WTC11 (cell line): Measurements from ENCODE around the gene COG2. TPM values are rescaled to one million over a fixed set of nuclear protein-coding genes. Genes with fewer than 3 reads are reported as not detected.

Experiments
- ATAC-seq: fragments of 200-7000 bp; cut with Tn5 transposase; 2 replicates; pipeline ENCODE4 v1.10.0; 2021; ENCODE audit warnings: mild to moderate bottlenecking, moderate library complexity
- CTCF ChIA-PET: fragments of 300-600 bp; sonication (Branson Sonifier 250); formaldehyde crosslinking; loops from one replicate; lab custom pipeline; 2021; ENCODE audit warnings: antibody characterized with exemption; lab: Charles Lee
- POLR2A ChIA-PET: fragments of 350-600 bp; sonication (Branson Sonifier 250); formaldehyde crosslinking; loops from one replicate; lab custom pipeline; 2021; ENCODE audit warnings: antibody characterized with exemption; lab: Charles Lee
- DNase-seq: peaks from one replicate; pipeline ENCODE4 v3.0.0; 2021; ENCODE audit warnings: low spot score
- H3K27ac Mint-ChIP-seq: 2 replicates; pipeline ENCODE4 v1.8.0; 2021; ENCODE audit warnings: mixed read lengths
- H3K27me3 Mint-ChIP-seq: 2 replicates; pipeline ENCODE4 v1.8.0; 2021; ENCODE audit warnings: low read depth, mild to moderate bottlenecking, moderate library complexity, mixed read lengths
- H3K36me3 Mint-ChIP-seq: 2 replicates; pipeline ENCODE4 v1.8.0; 2021; ENCODE audit warnings: mixed read lengths
- H3K4me1 Mint-ChIP-seq: 2 replicates; pipeline ENCODE4 v1.8.0; 2022; ENCODE audit warnings: mixed read lengths
- H3K4me3 Mint-ChIP-seq: 2 replicates; pipeline ENCODE4 v1.8.0; 2021; ENCODE audit warnings: mild to moderate bottlenecking, moderate library complexity, mixed read lengths
- H3K9me3 Mint-ChIP-seq: 2 replicates; pipeline ENCODE4 v1.8.0; 2021; ENCODE audit warnings: mixed read lengths
- GTF2I ChIP-seq: fragments of 250-450 bp; sonication (Bioruptor Pico); conservative IDR thresholded peaks from 2 replicates; pipeline ENCODE4 v1.4.0; 2021; ENCODE audit warnings: mild to moderate bottlenecking
- HMGA2 ChIP-seq: fragments of 250-450 bp; sonication (Bioruptor Pico); IDR thresholded peaks from 2 replicates; pipeline ENCODE4 v1.4.0; 2021; ENCODE audit warnings: mild to moderate bottlenecking, moderate library complexity
- NR1H2 ChIP-seq: sonication (generic); formaldehyde crosslinking; IDR thresholded peaks from 2 replicates; pipeline ENCODE4 v1.9.0; 2021; ENCODE audit warnings: mild to moderate bottlenecking, moderate library complexity, missing genetic modification reagents
- TP53 ChIP-seq: sonication (generic); formaldehyde crosslinking; IDR thresholded peaks from 2 replicates; pipeline ENCODE4 v1.8.1; 2023; ENCODE audit warnings: mild to moderate bottlenecking, missing genetic modification reagents
- ZNF138 ChIP-seq: sonication (generic); formaldehyde crosslinking; conservative IDR thresholded peaks from 2 replicates; pipeline ENCODE4 v1.8.1; 2022; ENCODE audit warnings: mild to moderate bottlenecking, moderate library complexity, missing genetic modification reagents
- total RNA-seq: library from RNA; stranded (reverse); gene quantifications from 3 replicates; pipeline ENCODE4 v1.2.3, GENCODE V29; 2021
- TF ChIP-seq, protein P1 (sequence below): sonication (generic); formaldehyde crosslinking; IDR thresholded peaks from 2 replicates; pipeline ENCODE4 v1.8.0; 2022; ENCODE audit warnings: missing genetic modification reagents
- TF ChIP-seq, protein P2 (sequence below): sonication (generic); formaldehyde crosslinking; IDR thresholded peaks from 2 replicates; pipeline ENCODE4 v1.8.1; 2023; ENCODE audit warnings: mild to moderate bottlenecking, missing genetic modification reagents
- TF ChIP-seq, protein P3 (sequence below): sonication (generic); formaldehyde crosslinking; IDR thresholded peaks from 2 replicates; pipeline ENCODE4 v1.8.0; 2023; ENCODE audit warnings: mild to moderate bottlenecking, missing genetic modification reagents
- TF ChIP-seq, protein P4 (sequence below): sonication (generic); formaldehyde crosslinking; IDR thresholded peaks from 2 replicates; pipeline ENCODE4 v1.8.0; 2022; ENCODE audit warnings: mild to moderate bottlenecking, missing genetic modification reagents
- TF ChIP-seq, protein P5 (sequence below): sonication (generic); formaldehyde crosslinking; IDR thresholded peaks from 2 replicates; pipeline ENCODE4 v1.8.0; 2023; ENCODE audit warnings: missing genetic modification reagents, mild to moderate bottlenecking, borderline replicate concordance
- TF ChIP-seq, protein P6 (sequence below): fragments of 250-450 bp; sonication (Bioruptor Pico); IDR thresholded peaks from 2 replicates; pipeline ENCODE4 v1.8.0; 2021; ENCODE audit warnings: mild to moderate bottlenecking
- TF ChIP-seq, protein P7 (sequence below): sonication (generic); formaldehyde crosslinking; IDR thresholded peaks from 2 replicates; pipeline ENCODE4 v1.8.1; 2023; ENCODE audit warnings: mild to moderate bottlenecking, missing genetic modification reagents

Gene COG2
- total RNA-seq, 1 experiment from 2014 or later: 30.9 TPM

DNA sequence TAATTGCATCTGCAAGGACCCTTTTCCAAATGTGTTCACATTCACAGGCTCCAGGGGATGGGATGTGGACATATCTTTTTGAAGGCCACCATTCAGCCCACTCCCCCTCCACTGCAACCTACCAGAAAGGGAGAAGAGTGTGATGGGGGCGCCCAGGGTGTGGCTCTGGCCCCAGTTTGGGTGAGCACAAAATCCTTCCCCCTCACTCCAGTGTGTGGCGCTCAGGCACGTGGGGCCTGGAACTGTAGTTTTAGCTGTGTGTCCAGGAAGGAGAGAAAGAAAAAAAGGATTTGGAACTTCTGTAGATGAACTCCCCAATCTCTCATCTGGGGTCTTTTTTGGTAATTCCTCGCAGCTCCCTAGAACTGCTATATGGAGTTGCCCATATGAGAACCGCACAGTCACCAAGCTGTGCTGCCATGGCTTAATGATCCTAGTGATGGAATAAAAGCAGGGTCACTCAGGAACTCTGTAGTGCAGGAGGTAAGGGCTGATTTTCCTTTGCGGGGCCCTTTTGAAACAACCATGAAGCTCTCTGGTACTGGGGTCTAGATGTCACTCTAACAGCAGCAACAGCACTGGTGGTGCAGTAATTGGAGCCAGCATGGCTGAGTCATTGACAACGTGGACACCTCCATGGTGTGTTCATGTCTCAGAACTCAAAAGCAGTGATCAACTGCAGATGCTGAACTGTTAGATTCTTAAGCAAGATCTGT, 54.6 kb downstream of the COG2 start:
- Mint-ChIP-seq H3K9me3 (no peaks in the 10 kb centered on the region), H3K4me3 (no peak overlapping the region), H3K36me3 (peaks cover 17% of the 10 kb centered on the region), H3K4me1 (peaks cover 13% of the 10 kb centered on the region), H3K27me3 (no peaks in the 10 kb centered on the region), H3K27ac (no peak overlapping the region)
- ATAC-seq: peak; percentile 38; the same call in 1 of the 2 replicates
- ChIA-PET POLR2A (interaction anchor here (1.4 kb wide), 1 partner anchor 14 kb away, joined by 3 read pairs; no protein-coding TSS in a partner anchor), CTCF (interaction anchor here (0.8 to 2.7 kb wide), 10 partner anchors 16 to 515 kb away, joined by 3 to 13 read pairs (median 4); partner anchors contain the start of gene AGT)
- TF ChIP-seq HMGA2 (CRISPR knock-in tag) (no peak), TP53 (CRISPR knock-in tag) (no peak)
- TF ChIP-seq, protein P1, sequence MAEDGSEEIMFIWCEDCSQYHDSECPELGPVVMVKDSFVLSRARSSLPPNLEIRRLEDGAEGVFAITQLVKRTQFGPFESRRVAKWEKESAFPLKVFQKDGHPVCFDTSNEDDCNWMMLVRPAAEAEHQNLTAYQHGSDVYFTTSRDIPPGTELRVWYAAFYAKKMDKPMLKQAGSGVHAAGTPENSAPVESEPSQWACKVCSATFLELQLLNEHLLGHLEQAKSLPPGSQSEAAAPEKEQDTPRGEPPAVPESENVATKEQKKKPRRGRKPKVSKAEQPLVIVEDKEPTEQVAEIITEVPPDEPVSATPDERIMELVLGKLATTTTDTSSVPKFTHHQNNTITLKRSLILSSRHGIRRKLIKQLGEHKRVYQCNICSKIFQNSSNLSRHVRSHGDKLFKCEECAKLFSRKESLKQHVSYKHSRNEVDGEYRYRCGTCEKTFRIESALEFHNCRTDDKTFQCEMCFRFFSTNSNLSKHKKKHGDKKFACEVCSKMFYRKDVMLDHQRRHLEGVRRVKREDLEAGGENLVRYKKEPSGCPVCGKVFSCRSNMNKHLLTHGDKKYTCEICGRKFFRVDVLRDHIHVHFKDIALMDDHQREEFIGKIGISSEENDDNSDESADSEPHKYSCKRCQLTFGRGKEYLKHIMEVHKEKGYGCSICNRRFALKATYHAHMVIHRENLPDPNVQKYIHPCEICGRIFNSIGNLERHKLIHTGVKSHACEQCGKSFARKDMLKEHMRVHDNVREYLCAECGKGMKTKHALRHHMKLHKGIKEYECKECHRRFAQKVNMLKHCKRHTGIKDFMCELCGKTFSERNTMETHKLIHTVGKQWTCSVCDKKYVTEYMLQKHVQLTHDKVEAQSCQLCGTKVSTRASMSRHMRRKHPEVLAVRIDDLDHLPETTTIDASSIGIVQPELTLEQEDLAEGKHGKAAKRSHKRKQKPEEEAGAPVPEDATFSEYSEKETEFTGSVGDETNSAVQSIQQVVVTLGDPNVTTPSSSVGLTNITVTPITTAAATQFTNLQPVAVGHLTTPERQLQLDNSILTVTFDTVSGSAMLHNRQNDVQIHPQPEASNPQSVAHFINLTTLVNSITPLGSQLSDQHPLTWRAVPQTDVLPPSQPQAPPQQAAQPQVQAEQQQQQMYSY (CRISPR knock-in tag): no peak
- TF ChIP-seq, protein P2, sequence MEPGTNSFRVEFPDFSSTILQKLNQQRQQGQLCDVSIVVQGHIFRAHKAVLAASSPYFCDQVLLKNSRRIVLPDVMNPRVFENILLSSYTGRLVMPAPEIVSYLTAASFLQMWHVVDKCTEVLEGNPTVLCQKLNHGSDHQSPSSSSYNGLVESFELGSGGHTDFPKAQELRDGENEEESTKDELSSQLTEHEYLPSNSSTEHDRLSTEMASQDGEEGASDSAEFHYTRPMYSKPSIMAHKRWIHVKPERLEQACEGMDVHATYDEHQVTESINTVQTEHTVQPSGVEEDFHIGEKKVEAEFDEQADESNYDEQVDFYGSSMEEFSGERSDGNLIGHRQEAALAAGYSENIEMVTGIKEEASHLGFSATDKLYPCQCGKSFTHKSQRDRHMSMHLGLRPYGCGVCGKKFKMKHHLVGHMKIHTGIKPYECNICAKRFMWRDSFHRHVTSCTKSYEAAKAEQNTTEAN (CRISPR knock-in tag): no peak
- TF ChIP-seq, protein P3, sequence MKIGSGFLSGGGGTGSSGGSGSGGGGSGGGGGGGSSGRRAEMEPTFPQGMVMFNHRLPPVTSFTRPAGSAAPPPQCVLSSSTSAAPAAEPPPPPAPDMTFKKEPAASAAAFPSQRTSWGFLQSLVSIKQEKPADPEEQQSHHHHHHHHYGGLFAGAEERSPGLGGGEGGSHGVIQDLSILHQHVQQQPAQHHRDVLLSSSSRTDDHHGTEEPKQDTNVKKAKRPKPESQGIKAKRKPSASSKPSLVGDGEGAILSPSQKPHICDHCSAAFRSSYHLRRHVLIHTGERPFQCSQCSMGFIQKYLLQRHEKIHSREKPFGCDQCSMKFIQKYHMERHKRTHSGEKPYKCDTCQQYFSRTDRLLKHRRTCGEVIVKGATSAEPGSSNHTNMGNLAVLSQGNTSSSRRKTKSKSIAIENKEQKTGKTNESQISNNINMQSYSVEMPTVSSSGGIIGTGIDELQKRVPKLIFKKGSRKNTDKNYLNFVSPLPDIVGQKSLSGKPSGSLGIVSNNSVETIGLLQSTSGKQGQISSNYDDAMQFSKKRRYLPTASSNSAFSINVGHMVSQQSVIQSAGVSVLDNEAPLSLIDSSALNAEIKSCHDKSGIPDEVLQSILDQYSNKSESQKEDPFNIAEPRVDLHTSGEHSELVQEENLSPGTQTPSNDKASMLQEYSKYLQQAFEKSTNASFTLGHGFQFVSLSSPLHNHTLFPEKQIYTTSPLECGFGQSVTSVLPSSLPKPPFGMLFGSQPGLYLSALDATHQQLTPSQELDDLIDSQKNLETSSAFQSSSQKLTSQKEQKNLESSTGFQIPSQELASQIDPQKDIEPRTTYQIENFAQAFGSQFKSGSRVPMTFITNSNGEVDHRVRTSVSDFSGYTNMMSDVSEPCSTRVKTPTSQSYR: no peak
- TF ChIP-seq, protein P4, sequence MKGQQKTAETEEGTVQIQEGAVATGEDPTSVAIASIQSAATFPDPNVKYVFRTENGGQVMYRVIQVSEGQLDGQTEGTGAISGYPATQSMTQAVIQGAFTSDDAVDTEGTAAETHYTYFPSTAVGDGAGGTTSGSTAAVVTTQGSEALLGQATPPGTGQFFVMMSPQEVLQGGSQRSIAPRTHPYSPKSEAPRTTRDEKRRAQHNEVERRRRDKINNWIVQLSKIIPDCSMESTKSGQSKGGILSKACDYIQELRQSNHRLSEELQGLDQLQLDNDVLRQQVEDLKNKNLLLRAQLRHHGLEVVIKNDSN (CRISPR knock-in tag): no peak
- DNase-seq: no peak

DNA sequence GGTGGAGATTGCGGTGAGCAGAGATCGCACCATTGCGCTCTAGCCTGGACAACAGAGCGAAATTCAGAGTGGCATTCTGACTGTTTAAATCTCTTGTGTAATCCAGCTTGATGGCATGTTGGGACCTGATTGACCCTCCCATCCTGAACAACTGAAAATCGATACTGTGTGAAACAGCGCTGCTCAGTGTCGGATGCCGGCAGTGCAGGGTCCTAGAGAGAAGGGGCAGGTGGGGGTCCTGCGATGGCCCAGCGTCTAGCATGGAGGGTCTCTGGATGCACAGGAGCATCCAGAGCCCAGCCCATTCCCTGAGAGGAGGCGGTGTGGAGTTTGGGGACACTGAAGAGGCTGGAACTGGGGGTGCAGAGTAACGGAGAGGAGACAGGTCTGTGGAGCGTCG, 55.8 kb downstream of the COG2 start:
- no peak overlapping the region for H3K27ac Mint-ChIP-seq
- DNase-seq (peak; percentile 50), ATAC-seq (peak; percentile 79)
- POLR2A ChIA-PET: interaction anchor here (1.4 kb wide), 1 partner anchor 12 kb away, joined by 3 read pairs; no protein-coding TSS in a partner anchor
- H3K4me1 Mint-ChIP-seq: peaks cover 22% of the 10 kb centered on the region
- CTCF ChIA-PET: interaction anchor here (0.6 to 2.7 kb wide), 26 partner anchors 10 to 514 kb away, joined by 3 to 13 read pairs (median 3); partner anchors contain the start of gene AGT
- H3K4me3 Mint-ChIP-seq: no peak overlapping the region
- no peaks in the 10 kb centered on the region for H3K9me3 Mint-ChIP-seq
- H3K27me3 Mint-ChIP-seq: no peaks in the 10 kb centered on the region
- peaks cover 7% of the 10 kb centered on the region for H3K36me3 Mint-ChIP-seq
- TF ChIP-seq, protein P5, sequence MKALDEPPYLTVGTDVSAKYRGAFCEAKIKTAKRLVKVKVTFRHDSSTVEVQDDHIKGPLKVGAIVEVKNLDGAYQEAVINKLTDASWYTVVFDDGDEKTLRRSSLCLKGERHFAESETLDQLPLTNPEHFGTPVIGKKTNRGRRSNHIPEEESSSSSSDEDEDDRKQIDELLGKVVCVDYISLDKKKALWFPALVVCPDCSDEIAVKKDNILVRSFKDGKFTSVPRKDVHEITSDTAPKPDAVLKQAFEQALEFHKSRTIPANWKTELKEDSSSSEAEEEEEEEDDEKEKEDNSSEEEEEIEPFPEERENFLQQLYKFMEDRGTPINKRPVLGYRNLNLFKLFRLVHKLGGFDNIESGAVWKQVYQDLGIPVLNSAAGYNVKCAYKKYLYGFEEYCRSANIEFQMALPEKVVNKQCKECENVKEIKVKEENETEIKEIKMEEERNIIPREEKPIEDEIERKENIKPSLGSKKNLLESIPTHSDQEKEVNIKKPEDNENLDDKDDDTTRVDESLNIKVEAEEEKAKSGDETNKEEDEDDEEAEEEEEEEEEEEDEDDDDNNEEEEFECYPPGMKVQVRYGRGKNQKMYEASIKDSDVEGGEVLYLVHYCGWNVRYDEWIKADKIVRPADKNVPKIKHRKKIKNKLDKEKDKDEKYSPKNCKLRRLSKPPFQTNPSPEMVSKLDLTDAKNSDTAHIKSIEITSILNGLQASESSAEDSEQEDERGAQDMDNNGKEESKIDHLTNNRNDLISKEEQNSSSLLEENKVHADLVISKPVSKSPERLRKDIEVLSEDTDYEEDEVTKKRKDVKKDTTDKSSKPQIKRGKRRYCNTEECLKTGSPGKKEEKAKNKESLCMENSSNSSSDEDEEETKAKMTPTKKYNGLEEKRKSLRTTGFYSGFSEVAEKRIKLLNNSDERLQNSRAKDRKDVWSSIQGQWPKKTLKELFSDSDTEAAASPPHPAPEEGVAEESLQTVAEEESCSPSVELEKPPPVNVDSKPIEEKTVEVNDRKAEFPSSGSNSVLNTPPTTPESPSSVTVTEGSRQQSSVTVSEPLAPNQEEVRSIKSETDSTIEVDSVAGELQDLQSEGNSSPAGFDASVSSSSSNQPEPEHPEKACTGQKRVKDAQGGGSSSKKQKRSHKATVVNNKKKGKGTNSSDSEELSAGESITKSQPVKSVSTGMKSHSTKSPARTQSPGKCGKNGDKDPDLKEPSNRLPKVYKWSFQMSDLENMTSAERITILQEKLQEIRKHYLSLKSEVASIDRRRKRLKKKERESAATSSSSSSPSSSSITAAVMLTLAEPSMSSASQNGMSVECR (CRISPR knock-in tag): no peak
- TF ChIP-seq NR1H2 (CRISPR knock-in tag) (no peak), GTF2I (CRISPR knock-in tag) (no peak), ZNF138 (CRISPR knock-in tag) (no peak)
- TF ChIP-seq, protein P6, sequence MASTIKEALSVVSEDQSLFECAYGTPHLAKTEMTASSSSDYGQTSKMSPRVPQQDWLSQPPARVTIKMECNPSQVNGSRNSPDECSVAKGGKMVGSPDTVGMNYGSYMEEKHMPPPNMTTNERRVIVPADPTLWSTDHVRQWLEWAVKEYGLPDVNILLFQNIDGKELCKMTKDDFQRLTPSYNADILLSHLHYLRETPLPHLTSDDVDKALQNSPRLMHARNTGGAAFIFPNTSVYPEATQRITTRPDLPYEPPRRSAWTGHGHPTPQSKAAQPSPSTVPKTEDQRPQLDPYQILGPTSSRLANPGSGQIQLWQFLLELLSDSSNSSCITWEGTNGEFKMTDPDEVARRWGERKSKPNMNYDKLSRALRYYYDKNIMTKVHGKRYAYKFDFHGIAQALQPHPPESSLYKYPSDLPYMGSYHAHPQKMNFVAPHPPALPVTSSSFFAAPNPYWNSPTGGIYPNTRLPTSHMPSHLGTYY (CRISPR knock-in tag): no peak
- TF ChIP-seq, protein P7, sequence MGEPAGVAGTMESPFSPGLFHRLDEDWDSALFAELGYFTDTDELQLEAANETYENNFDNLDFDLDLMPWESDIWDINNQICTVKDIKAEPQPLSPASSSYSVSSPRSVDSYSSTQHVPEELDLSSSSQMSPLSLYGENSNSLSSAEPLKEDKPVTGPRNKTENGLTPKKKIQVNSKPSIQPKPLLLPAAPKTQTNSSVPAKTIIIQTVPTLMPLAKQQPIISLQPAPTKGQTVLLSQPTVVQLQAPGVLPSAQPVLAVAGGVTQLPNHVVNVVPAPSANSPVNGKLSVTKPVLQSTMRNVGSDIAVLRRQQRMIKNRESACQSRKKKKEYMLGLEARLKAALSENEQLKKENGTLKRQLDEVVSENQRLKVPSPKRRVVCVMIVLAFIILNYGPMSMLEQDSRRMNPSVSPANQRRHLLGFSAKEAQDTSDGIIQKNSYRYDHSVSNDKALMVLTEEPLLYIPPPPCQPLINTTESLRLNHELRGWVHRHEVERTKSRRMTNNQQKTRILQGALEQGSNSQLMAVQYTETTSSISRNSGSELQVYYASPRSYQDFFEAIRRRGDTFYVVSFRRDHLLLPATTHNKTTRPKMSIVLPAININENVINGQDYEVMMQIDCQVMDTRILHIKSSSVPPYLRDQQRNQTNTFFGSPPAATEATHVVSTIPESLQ (CRISPR knock-in tag): no peak
